SU-DHL-6 (cell line): ENCODE measurements around the gene PNMA5.
"Not testable (repeated sequence)": the region's sequence is repeated elsewhere in the genome, so short reads cannot be mapped to it uniquely, and the experiment has no call there.

Experiments
- H2AFZ ChIP-seq: fragments of 200-600 bp; sonication (generic); 2 replicates; pipeline ENCODE4 v1.6.1; 2014; ENCODE audit warnings: low read depth, mild to moderate bottlenecking, moderate library complexity, mixed read lengths, antibody characterized with exemption, low read length; ENCODE audit not compliant: severe bottlenecking
- H3F3A ChIP-seq: fragments of 200-600 bp; shearing (Covaris generic); 2 replicates; pipeline ENCODE4 v1.6.0; 2016; ENCODE audit warnings: antibody characterized with exemption, mild to moderate bottlenecking; ENCODE audit not compliant: insufficient read depth
- H3K27ac ChIP-seq: fragments of 200-600 bp; sonication (generic); 2 replicates; pipeline ENCODE4 v1.5.1; 2016; ENCODE audit warnings: low read depth, mild to moderate bottlenecking, low read length, moderate library complexity, mixed read lengths
- H3K27me3 ChIP-seq: fragments of 200-600 bp; sonication (generic), shearing (Covaris generic); 2 replicates; pipeline ENCODE4 v1.6.0; 2014; ENCODE audit warnings: mild to moderate bottlenecking, low read length
- H3K36me3 ChIP-seq: fragments of 200-600 bp; sonication (generic); 2 replicates; pipeline ENCODE4 v1.6.1; 2014; ENCODE audit warnings: mild to moderate bottlenecking, low read length, mixed read lengths
- H3K4me2 ChIP-seq: fragments of 300-600, 200-600 bp; shearing (Covaris generic), sonication (generic); 2 replicates; pipeline ENCODE4 v1.6.0; 2014; ENCODE audit warnings: low read length, low read depth, mild to moderate bottlenecking; ENCODE audit not compliant: poor library complexity, severe bottlenecking
- H3K4me3 ChIP-seq: fragments of 200-600 bp; sonication (generic); 2 replicates; pipeline ENCODE4 v1.5.1; 2014; ENCODE audit warnings: antibody characterized with exemption, low read length, mild to moderate bottlenecking, mixed read lengths; ENCODE audit not compliant: insufficient read depth, poor library complexity, severe bottlenecking
- H3K79me2 ChIP-seq: fragments of 200-600 bp; sonication (generic); 2 replicates; pipeline ENCODE4 v1.6.1; 2014; ENCODE audit warnings: mild to moderate bottlenecking, low read length, moderate library complexity; ENCODE audit not compliant: insufficient read depth
- H3K9ac ChIP-seq: fragments of 200-600 bp; sonication (generic); 2 replicates; pipeline ENCODE4 v1.7.0; 2014; ENCODE audit warnings: mild to moderate bottlenecking, low read length
- H3K9me2 ChIP-seq: fragments of 200-600 bp; sonication (generic); replicated peaks from 2 replicates; pipeline ENCODE4 v1.6.1; 2014; ENCODE audit warnings: low read length; ENCODE audit not compliant: insufficient read depth
- H3K9me3 ChIP-seq: fragments of 200-600 bp; sonication (generic); 2 replicates; pipeline ENCODE4 v1.6.1; 2014; ENCODE audit warnings: low read length, mixed read lengths; ENCODE audit not compliant: insufficient read depth
- H4K20me1 ChIP-seq: fragments of 200-600 bp; sonication (generic); 2 replicates; pipeline ENCODE4 v1.6.1; 2014; ENCODE audit warnings: low read depth, mild to moderate bottlenecking, antibody characterized with exemption, low read length, moderate library complexity, mixed read lengths
- CTCF ChIP-seq: fragments of 200-600 bp; sonication (generic); IDR thresholded peaks from one replicate; pipeline ENCODE4 v1.5.1; 2017; ENCODE audit warnings: antibody characterized with exemption, mild to moderate bottlenecking, low read length, moderate library complexity; ENCODE audit not compliant: insufficient read depth, poor library complexity, severe bottlenecking
- EZH2phosphoT487 ChIP-seq: fragments of 200-600 bp; sonication (generic), shearing (Covaris generic); conservative IDR thresholded peaks from 2 replicates; pipeline ENCODE4 v1.6.1; 2018; ENCODE audit warnings: mild to moderate bottlenecking, antibody characterized with exemption, low read length, moderate library complexity, mixed read lengths

The PNMA5 gene

GRCh38 chrX:152988536-152989291 is 5.2 kb downstream of the PNMA5 start:
- H4K20me1 ChIP-seq, result no peaks in the 10 kb centered on the region
- H3K79me2 ChIP-seq, result no peaks in the 10 kb centered on the region
- no peak for TF ChIP-seq CTCF
- TF ChIP-seq EZH2phosphoT487, result no peak
- no peaks in the 10 kb centered on the region for H3K27me3 ChIP-seq
- H3K27ac ChIP-seq, result no peak overlapping the region
- H3F3A ChIP-seq, result no peaks in the 10 kb centered on the region
- H3K4me3 ChIP-seq, result no peak overlapping the region
- H3K9me2 ChIP-seq, result no peaks in the 10 kb centered on the region
- no peaks in the 10 kb centered on the region for H3K9me3 ChIP-seq
- H3K9ac ChIP-seq, result no peak overlapping the region
- H2AFZ ChIP-seq, result no peak overlapping the region
- no peaks in the 10 kb centered on the region for H3K36me3 ChIP-seq
- no peak overlapping the region for H3K4me2 ChIP-seq

DNA sequence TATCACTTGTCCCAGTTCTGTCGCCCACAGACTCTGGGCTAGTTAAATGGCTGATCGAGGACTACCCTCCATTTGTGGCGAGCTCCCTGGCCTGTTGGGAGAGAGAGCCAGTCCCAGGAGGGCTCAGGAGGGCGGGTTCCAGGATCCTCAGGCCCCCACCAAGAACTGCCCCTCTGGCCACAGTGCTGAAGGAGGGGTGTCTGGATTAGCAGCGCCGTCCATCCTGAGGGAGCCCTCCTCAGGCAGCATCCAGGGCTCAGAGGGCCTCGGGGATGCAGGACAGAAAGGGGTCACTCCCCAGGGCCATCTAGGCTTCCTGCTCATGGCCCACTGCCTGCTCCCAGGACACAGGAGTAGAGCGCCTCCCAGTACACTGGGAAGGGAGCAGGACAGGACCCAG is 6.1 kb downstream of the PNMA5 start:
- no peak overlapping the region for H3K9ac ChIP-seq
- TF ChIP-seq CTCF, result no peak
- no peak for TF ChIP-seq EZH2phosphoT487
- no peak overlapping the region for H3K4me2 ChIP-seq
- no peak overlapping the region for H3K4me3 ChIP-seq
- H2AFZ ChIP-seq, result no peak overlapping the region
- H3K79me2 ChIP-seq, result no peaks in the 10 kb centered on the region
- H3K27ac ChIP-seq, result no peak overlapping the region
- no peaks in the 10 kb centered on the region for H4K20me1 ChIP-seq
- no peaks in the 10 kb centered on the region for H3K27me3 ChIP-seq
- no peaks in the 10 kb centered on the region for H3K36me3 ChIP-seq
- no peaks in the 10 kb centered on the region for H3F3A ChIP-seq
- H3K9me2 ChIP-seq, result no peaks in the 10 kb centered on the region
- no peaks in the 10 kb centered on the region for H3K9me3 ChIP-seq

DNA sequence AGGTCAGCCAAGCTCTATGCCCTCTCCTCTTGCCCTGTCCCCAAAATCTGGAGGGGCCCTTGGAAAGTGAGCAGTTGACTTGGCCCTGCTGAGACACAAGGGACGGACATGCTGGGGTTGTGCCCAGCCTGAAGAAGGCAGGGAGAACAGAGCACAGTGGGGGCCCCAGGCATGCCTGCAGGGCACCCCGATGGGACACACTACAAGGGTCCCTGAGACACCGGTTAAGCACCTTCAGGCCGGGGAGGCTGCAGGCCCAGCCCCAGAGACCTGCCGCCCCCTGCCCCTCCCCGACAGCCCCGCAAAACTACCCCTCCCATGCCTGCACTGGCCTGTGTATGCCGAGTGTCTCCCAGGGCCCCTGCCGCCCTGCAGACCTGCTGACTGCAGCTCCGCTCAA is 6.8 kb downstream of the PNMA5 start:
- not testable (repeated sequence) for H3K79me2 ChIP-seq, H3K27me3 ChIP-seq, H3K9ac ChIP-seq, H3K9me2 ChIP-seq, H2AFZ ChIP-seq, H3K4me3 ChIP-seq, H4K20me1 ChIP-seq, H3K36me3 ChIP-seq, H3K27ac ChIP-seq, H3F3A ChIP-seq, H3K9me3 ChIP-seq, H3K4me2 ChIP-seq

GRCh38 chrX:152985383-152985782 is 8.5 kb downstream of the PNMA5 start:
- H3K9me3 ChIP-seq, H3K4me2 ChIP-seq, H3K4me3 ChIP-seq, H2AFZ ChIP-seq, H3F3A ChIP-seq, H3K27me3 ChIP-seq, H3K79me2 ChIP-seq, H3K9me2 ChIP-seq, H3K36me3 ChIP-seq, H3K27ac ChIP-seq, H3K9ac ChIP-seq, H4K20me1 ChIP-seq: not testable (repeated sequence)
